ENCODE measurements around the gene TRIM50.
"Not testable (repeated sequence)": the region's sequence is repeated elsewhere in the genome, so short reads cannot be mapped to it uniquely, and the experiment has no call there.

The TRIM50 gene

GRCh38 chr7:73327922-73328321 lies at the start of gene TRIM50, which contains the start of gene FKBP6:
Gene TRIM50, minus strand, starts transcription at chr7:73328082. Its CDS starts 3,295 bp downstream, at chr7:73324787.
Gene FKBP6, plus strand, starts transcription at chr7:73328161. Its CDS starts 268 bp downstream, at chr7:73328429.
- DNase-seq (ENCODE audit: low spot score) = not testable (repeated sequence)

- DNase-seq (ENCODE audit: low spot score) = no peak
These were observed 49.0 kb upstream of the TRIM50 start for GRCh38 chr7:73376671-73377412.

- DNase-seq (ENCODE audit: low spot score) = not testable (repeated sequence)
These were observed 48.4 kb upstream of the TRIM50 start for GRCh38 chr7:73376262-73376661.

- DNase-seq (ENCODE audit: low spot score) = no peak
These were observed 45.9 kb upstream of the TRIM50 start for GRCh38 chr7:73373741-73374140.

GRCh38 chr7:73369622-73370021 lies 41.7 kb upstream of the TRIM50 start:
- DNase-seq (ENCODE audit: low spot score) = no peak

GRCh38 chr7:73369009-73369408 lies 41.1 kb upstream of the TRIM50 start:
- no peak for DNase-seq (ENCODE audit: low spot score)

GRCh38 chr7:73366990-73367389 lies 39.1 kb upstream of the TRIM50 start:
- DNase-seq (ENCODE audit: low spot score) = no peak

- no peak for DNase-seq (ENCODE audit: low spot score)
These were observed 38.2 kb upstream of the TRIM50 start for GRCh38 chr7:73366127-73366526.

GRCh38 chr7:73364006-73364728 lies 36.3 kb upstream of the TRIM50 start:
- DNase-seq (ENCODE audit: low spot score) = no peak

GRCh38 chr7:73363225-73364005 lies 35.5 kb upstream of the TRIM50 start:
- no peak for DNase-seq (ENCODE audit: low spot score)

- not testable (repeated sequence) for DNase-seq (ENCODE audit: low spot score)
These were observed 32.7 kb upstream of the TRIM50 start for GRCh38 chr7:73360590-73360989.

- no peak for DNase-seq (ENCODE audit: low spot score)
These were observed 32.0 kb upstream of the TRIM50 start for GRCh38 chr7:73359746-73360375.

GRCh38 chr7:73359306-73359705 lies 31.4 kb upstream of the TRIM50 start:
- DNase-seq (ENCODE audit: low spot score) = no peak

GRCh38 chr7:73358590-73359275 lies 30.9 kb upstream of the TRIM50 start:
- no peak for DNase-seq (ENCODE audit: low spot score)

- DNase-seq (ENCODE audit: low spot score) = no peak
These were observed 28.3 kb upstream of the TRIM50 start for GRCh38 chr7:73356159-73356558.

GRCh38 chr7:73354821-73355220 lies 26.9 kb upstream of the TRIM50 start:
- DNase-seq (ENCODE audit: low spot score) = no peak

GRCh38 chr7:73354196-73354595 lies 26.3 kb upstream of the TRIM50 start:
- DNase-seq (ENCODE audit: low spot score) = no peak

- DNase-seq (ENCODE audit: low spot score) = no peak
These were observed 25.4 kb upstream of the TRIM50 start for GRCh38 chr7:73353243-73353642.

- DNase-seq (ENCODE audit: low spot score) = no peak
These were observed 24.9 kb upstream of the TRIM50 start for GRCh38 chr7:73352784-73353183.

GRCh38 chr7:73351447-73352167 lies 23.7 kb upstream of the TRIM50 start:
- DNase-seq (ENCODE audit: low spot score) = no peak
